GM19452 (cell line): ENCODE data around the gene OGFOD2.

Source experiments
- ATAC-seq: cut with Tn5 transposase; IDR thresholded peaks from one replicate; pipeline ENCODE4 v1.9.1; 2021; ENCODE audit not compliant: unreplicated experiment

OGFOD2 gene

DNA sequence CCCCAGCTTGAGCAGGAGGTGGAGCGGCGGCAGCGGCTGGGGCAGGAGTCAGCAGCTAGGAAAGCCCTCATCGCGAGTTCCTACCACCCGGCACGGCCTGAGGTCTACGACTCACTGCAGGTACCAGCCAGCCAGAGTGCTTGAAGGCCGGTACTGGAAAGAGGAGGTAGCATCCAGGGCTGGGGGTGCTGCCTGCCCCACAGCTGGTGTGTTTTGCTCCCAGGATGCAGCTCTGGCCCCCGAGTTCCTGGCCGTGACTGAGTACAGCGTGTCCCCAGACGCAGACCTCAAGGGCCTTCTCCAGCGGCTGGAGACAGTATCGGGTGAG lies 1.6 kb downstream of the OGFOD2 start:
- ATAC-seq, result no peak

DNA sequence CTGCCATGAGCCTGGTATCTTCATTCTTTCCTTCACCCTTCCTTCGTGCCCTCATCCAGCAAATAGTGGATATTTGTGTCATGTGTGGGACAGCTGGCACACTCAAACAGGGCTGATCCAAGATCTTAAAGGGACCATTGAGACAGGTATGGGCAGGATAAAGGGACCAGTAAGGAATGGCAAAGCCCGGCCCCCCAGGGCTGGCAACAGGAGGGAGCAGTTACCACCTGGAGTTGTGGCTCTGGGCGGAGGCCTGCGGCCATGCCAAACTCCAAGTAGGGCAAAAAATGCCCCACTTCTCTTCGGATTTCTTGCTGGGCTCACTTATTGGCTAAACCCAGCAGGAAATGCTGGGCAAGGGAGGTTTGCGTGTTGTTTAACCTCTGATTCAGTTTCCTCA lies 2.1 kb downstream of the OGFOD2 start:
- no peak for ATAC-seq

DNA sequence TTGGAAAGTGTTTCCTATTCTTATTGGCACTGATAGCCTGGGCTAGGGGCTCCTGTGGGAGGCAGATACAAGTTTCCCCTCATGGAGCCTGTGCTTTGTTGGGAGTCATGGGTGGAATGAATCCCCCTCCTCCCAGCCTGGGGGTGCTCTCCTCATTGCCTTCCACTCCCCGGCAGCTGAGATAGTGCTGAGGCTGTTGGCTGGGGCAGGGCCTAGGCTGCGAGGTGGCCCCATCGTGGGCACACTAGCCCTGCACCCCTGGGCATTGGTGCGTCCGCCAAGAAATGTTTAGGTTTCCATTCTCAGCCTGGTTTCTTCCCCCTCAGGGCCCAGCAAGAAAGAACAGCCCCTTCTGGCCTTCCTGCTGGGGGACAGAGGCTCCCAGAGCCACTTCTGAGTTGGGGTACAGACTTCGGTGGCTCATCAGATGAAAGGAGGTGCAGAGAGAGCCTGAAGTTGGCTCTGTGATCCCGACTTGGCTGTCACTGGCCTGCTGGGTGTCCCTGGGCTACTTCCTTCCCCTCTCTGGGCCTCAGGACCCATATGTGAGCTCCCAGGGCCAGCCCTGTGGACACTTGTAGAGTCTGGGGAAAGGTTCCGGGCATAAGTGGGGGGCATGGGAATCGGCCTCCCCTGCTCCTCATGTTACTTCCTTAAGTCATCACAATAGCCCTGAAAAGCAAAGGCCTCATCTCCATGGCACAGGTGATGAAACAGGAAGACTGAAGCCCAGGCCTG lies 2.8 kb downstream of the OGFOD2 start:
- ATAC-seq, result no peak

DNA sequence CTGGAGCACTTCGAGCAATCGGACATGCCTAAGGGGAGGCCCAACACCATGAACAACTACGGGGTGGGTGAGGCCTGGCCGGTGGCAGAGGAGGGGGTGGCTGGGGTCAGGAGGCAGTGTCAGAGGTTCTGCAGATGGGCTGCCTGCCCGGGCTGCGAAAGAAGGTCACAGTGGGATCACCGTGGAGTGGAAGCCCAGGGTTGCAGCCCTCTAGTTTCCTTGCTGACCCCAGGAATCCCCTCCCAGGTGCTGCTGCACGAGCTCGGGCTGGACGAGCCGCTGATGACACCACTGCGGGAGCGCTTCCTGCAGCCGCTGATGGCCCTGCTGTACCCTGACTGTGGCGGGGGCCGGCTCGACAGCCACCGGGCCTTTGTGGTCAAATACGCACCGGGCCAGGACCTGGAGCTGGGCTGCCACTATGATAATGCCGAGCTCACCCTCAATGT lies 3.5 kb downstream of the OGFOD2 start:
- no peak for ATAC-seq

DNA sequence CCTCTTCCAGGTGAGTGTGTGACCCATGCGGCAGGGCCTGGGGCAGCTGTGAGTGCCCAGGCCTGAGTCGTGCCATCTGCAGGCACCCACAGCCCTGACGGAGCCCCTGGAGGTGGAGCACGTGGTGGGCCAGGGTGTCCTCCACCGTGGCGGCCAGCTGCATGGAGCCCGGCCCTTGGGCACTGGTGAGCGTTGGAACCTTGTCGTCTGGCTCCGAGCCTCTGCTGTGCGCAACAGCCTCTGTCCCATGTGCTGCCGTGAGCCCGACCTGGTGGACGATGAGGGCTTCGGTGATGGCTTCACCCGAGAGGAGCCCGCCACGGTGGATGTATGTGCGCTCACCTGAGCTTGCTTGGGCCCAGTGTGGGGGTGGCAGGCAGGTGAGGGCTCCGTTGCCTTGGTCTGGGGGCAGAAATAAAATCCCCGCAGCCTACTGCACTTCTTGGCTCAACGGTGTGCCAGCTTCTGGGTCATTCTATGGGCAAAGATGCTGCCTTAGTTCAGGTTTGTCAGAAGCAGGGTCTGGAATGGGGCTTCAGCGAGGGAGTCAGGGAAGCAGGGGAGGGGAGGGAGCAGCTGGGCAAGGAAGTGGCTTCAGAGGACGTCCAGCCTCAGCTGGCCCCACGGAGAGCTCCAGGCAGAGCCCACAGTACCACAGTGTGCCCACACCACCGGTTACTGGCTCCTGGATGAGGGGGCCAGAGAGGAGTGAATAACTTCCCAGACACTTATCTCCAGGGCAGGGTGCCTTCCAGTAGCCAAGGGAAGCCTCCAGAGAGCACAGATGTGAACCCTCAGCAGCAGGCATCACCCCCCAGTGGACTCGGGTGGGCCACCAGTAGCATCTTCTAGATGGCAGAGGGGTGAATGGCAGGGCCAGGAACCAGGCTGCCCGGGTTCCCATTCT lies 4.2 kb downstream of the OGFOD2 start:
- no peak for ATAC-seq

DNA sequence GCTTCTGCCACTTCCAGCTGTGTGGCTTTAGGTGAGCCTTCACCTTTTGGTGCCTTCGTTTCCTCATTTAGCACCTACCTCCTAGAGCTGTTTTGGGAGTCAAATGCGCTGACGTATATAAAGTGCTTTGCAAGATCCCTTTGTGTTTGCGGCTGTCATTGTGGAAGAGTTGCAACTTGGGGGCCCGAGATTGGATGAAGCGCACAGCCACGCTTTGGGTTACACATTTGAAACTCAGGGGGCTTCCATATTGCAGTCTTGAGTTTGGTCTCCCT lies 4.8 kb downstream of the OGFOD2 start:
- no peak for ATAC-seq

DNA sequence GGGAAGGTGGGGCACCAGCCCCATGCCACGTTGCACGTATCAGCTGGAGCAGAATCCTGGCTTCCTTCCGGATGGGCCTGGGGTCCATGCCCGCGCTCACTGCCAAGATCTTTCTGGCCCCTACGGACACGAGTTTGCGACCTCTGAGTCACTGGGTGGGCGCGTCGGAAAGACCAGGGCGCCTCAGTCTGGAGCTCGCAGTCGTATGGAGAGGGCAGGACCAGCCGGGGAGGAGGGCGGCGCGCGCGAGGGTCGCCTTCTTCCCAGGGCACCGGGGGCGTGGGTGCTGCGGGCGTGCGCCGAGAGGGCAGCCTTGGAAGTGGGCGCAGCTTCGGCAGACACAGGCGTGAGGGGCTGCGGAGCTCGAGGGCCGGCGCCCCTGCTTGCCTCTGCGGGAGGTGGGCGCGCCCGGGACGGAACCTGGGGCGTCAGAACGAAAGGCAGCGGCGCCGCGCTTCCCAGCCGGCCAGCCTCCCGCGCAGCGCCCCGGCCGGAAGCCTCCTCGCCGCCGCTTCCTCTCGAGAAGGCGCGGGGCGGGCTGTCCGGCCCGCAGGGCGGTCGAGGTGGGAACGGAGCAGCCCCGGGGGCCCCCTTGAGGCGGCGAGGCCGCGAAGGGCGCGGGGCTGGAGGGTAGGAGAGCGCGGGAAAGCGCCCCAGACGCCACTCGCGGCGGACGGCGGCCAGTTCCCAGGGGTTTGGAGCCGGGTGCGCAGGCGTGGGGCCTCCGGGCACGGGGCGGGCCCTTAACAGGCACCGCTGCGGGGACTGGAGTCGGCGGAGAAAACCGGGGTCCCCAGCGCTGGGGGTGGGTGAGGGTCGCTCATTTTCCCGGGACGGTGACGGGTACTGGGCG lies 5.4 kb downstream of the OGFOD2 start, which contains the start of gene ARL6IP4:
Gene ARL6IP4, plus strand, starts transcription at position 499 of the 853 bp plus-strand sequence. CDS start 459 bp downstream, outside the sequence.
- ATAC-seq, result peak; percentile 53

DNA sequence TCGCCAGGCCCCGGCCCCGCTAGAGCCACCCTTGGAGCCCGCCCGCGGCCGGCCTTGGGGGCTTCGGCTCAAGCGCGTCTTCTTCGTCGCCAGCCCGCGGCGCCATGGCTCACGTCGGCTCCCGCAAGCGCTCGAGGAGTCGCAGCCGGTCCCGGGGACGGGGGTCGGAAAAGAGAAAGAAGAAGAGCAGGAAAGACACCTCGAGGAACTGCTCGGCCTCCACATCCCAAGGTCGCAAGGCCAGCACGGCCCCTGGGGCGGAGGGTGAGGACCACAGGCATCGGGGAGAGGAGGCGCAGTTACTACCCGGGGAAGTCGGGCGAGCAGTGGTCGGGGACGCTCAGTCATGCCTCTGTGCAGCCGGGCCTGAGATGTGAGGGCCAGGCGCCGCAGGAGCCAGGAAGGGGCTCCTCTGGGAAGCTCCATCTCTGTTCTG lies 6.0 kb downstream of the OGFOD2 start:
- ATAC-seq, result peak; percentile 30

DNA sequence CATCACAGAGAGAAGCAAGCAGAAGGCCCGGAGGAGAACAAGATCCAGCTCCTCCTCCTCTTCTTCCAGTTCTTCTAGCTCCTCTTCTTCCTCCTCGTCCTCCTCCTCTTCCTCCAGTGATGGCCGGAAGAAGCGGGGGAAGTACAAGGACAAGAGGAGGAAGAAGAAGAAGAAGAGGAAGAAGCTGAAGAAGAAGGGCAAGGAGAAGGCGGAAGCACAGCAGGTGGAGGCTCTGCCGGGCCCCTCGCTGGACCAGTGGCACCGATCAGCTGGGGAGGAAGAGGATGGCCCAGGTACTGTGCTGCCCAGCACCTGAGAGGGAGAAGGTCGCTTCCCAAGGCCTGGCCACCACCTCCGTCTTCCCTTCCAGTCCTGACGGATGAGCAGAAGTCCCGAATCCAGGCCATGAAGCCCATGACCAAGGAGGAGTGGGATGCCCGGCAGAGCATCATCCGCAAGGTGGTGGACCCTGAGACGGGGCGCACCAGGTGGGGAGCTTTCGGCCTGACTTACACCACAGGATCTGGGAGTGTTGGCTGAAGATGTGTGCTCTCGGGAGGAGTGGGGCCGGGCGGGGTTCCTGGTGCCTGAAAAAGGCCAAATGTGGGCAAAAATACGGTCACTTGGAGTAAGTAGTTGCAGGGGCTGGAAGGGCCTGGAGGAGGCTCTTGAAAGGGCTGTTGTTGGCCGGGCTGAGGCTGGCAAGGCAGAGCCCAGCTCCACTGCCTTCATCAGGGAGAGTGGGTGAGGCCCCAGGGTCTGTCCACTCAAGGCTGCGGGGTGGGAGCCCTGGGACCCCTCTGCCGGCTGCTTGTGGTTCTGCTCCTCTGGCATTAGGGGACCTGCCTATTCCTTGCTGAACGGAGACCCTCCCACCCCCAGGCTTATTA lies 6.8 kb downstream of the OGFOD2 start:
- no peak for ATAC-seq

DNA sequence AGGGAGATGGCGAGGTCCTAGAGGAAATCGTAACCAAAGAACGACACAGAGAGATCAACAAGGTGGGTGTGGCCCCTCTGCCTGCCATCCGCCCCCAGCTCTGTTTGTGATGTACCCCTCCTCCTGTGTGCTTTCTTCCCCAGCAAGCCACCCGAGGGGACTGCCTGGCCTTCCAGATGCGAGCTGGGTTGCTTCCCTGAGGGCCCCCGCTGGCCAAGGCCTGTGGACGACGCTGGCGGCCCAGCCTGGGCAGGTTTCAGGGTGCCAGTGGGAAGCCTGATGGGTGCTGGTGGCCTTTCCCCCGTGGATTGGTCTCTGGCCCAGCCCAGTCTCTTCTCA lies 7.4 kb downstream of the OGFOD2 start:
- ATAC-seq, result no peak

DNA sequence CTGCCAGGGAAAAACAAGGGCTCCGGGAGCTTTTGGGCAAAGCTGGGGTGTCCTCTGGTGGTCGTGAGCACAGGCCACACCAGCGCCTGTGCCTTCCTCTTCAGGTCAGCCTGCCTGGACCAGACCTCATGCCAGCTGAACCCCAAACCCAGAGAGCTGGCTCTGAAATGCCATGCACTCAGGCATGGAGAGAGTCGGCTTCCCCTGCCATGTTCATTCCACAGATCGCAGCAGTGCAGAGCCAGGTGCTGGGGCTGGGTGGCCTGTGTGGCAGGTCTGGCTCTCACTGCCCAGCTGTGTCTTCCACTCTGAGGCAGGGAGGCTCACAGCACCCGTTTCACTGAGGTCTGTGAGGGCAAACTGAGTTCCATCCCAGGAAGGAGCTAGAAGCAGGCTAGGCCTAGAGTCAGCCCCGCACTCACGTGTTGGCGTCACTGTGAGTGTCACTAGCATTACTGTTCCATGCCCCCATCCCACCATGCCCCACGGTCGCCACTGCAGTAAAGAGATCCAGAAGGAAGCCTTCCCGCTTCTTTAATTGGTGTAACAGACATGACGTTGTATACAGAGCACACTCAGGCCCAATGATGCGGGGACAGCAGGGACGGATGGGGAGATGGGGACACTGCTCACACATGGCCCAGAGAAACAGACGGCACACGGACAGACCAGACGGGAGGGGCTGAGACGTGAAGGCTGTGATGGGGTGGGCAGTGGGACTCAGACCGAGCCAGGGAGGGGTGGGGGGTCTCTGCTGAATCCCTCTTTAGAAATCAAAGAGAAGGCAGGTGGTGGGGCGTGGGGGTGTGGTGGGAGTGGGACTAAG lies 8.1 kb downstream of the OGFOD2 start:
- ATAC-seq, result no peak

DNA sequence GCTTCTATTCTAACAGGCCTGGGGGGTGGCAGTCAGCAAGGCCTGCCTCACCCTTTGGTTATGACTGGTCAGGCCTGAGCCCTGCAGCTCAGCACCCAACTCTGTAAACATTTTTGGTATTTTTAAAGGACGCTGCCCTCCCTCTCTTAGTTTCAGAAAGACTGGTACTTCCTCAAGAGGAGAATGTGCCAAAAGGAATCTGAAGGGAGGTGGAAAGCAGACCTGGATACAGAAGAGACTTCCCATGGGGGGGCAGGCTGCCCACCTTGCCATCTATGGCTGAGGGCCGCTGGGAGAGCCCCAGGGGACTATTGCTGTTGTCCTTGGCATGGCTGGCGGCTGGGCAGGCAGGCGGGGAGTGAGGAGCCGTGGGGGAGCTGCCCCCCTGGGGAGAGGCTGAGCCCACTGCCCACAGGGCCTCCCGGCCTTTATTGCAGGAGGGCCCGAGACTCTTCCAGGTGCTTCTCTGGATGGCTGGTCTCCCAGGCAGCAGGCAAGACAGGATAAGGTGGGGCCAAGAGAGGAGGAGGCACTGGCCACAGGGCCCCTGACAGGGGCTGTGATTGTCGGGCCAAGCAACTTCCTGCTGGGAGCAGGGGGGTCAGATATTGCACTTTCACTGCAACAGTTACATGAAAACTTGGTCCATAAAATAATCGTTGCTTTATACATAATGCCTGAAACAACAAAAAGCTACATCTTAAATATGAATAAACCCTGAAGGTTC lies 8.9 kb downstream of the OGFOD2 start:
- no peak for ATAC-seq

DNA sequence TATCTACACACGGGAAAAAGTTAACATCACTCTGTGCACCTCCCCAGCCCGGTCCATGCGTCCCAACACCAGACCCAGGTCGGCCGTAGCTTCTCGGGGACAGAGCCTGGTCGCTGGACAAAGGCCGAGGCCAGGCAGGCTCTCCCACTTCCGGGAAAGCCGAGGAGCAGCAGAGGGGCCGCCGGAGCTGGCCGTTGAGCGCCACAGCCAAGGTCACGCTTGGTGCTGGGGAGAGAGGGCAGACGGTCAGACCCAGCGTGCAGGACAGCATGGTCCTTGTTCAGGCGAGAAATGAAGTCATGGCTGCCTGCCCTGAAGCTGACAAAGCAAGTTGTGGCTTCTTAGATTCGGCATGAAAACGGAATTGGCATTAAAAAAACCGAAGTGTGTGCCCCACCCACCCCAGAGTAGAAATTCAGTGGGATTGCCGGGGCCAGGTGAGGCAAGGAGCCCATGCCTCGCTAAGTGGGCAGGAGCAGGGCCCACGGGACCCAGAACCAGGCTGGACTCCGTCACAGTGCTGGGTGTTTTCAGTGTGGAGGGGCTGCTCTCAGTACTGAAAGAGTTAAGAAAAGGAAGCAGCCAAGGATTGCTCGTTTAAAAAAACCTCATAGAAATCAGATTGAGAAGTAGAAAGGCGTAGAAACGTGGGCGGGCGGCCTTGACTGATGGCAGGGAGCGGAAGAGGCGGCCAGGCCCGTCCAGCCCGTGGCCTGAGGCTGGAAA lies 9.7 kb downstream of the OGFOD2 start:
- no peak for ATAC-seq

DNA sequence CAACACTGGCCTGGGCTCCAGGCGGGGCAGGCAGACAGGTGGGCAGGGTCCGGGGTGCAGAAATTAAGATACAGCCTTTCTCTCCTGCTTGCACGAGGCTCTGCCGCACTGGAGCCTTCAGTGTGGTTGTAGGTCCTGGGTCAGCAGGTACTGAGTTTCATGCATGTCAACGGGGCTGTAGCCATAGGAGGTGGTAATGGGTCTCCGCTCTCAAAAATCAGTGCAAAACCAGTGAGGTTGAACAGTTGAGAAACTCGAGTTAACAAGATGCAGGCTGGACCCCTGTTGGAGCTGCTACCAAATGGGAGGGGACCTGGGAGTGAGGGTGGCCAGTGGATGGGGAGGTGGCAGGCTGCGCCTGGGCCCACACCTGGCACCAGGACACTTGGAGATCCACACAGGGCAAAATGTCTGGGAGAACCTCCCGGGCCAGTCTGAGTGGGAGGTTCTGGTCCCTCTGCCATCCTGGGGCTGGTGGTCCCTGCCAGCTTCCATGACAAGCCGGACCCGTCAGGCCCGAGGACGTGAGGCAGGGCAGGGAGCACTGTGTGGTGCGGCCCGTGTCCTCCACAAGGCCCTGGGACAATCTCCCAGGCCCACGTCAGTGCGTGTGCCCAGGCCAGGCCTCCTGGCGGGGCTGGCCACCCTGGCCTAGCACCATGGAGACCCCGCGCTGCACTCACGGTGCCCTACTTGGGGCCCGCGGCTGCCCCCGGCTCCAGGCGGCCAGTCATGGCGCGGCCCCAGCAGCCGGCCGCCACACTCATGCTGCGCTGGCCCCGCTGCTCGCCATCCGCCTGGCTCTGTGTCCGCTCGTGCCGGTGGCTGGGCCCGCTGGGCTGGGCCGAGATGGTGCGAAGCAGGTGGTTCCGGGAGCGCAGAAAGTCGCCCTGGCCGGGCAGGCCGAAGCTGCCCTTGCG lies 10.6 kb downstream of the OGFOD2 start:
- ATAC-seq, result no peak

DNA sequence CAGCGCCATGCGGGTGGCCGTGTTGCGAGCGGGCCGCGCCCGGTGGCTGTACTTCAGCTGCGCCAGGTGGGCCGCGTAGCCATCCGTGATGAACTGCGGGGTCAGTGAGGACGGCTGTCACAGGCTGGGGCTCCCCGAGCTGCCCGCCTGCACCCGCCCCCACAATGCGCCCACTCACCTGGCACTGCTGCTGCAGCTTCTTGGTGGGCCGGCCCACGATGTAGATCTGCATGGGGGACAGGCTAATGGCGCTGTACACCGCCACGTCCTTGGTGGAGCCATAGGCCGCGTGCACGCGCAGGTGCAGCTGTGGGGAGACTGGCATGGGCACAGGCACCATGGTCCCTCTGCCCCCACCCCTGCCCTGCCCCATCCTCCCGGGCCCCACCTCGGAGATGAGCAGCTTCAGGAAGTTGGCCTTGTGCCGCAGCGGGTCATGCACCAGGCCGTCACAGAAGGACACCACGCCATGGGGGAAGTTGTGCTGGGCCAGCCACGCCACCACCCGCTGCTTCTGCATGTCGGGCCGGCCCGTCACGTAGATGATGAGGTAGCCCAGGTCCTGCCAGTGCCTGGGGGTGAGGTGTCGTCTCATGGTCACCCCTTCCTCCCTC lies 11.3 kb downstream of the OGFOD2 start:
- no peak for ATAC-seq

DNA sequence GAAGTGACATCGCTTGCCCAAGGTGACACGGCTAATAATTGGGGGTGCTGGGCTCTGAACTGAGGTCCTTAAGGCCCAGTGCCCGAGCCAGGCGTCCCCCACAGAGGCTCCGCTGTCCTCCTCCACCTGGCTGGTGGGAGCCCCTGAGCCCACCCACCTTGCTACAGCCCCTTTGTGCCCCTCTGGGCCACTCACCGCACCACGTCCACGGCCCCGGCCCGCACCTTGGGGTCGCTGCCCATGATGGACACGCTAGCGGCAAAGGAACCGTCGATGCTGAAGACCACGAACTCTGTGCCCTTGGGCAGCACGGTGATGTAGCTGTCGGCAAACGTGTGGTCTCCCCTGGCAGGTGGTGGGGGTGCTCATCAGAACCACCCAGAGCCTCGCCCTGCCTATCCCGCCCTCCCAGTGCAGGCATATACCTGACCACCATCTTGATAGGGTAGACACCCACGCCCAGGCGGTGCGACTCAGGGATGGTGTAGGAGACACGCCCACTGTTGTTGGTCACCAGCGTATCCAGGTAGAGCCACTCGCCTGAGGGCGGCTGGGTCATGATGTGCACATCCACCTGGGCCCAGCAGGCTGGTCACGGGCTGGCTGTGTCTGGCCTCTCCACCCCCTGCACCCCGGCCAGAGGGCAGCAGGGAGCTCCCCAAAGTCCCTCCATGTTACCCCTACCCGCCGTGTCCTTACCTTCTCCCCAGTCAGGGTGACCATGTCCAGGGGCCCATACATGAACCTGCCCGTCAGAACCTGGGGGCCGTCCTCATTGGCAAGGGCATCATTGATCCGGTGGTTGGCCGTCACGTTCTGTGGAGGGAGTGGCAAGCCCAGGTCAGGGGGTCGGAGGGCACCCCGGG lies 12.3 kb downstream of the OGFOD2 start:
- ATAC-seq, result no peak
